ENCODE measurements around the gene NDFIP1.
"Not testable (repeated sequence)": the region's sequence is repeated elsewhere in the genome, so short reads cannot be mapped to it uniquely, and the experiment has no call there.

Gene NDFIP1

DNA sequence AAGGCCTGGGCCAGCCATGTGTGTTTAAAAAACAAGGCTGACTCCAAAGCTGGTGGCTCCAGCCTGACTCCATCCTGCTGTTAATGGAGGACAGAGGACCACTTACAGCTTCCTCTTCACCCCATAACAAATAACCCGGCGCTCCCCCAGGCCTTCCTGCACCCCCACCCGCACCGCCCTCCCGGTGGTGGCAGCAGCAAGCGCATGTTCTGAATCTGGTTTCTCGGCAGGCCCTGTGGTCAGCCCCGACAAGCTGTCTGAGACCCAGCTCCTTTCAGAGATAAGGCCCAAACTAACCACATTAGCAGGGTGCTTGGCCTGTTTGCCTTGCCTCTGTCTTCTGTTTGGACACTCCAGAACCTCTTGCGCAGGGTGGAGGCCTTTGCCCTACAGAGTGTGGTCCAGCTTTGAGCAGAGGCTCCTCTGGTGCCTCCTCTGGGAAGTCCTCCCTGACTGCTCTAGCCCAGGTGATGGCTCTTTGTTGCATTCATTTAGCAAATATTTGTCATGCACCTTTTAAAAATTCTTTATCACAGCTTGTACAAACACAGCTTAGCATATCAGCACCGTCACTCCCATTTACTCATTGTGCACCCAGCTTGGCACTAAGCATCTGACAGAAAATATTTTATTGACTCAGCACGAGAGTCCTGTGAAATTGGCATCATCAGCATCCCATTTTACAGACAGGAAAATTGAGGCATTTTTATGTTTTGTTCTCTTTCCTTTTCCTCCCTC, 78.4 kb downstream of the NDFIP1 start:
- no peak for DNase-seq (ENCODE audit: low read depth, low spot score)

DNA sequence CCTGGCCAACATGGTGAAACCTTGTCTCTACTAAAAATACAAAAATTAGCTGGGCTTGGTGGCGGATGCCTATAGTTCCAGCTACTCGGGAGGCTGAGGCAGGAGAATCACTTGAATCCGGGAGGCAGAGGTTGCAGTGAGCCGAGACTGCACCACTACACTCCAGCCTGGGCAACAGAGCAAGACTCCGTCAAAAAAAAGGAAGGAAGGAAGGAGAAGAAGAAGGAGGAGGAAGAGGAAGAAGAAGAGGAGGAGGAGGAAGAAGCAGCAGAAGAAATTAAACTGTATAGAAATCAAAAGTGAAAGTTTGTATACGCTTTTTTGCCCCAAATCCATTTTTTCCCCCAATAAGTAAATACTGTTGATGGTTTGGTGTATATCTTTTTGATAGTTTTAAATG, 80.1 kb downstream of the NDFIP1 start:
- not testable (repeated sequence) for DNase-seq (ENCODE audit: low read depth, low spot score)

DNA sequence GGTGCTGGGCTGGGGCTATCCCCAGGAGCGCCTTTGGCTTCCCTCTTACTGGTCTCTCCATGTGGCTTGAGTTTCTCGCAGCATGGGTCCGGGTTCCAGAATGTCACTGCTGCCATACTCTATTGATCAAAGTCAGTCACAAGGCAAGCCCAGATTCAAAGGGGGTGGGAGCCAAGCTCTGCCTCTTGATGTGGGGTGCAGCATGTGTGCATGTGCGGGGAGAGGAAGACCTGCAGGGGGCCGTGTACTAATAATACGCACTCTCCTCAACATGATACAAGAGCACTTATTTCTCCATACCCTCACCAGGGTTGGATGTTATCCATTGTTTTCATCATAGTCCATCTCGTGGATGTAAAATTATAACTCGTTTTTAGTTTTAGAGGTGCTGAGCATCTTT, 81.2 kb downstream of the NDFIP1 start:
- DNase-seq (ENCODE audit: low read depth, low spot score), result no peak

DNA sequence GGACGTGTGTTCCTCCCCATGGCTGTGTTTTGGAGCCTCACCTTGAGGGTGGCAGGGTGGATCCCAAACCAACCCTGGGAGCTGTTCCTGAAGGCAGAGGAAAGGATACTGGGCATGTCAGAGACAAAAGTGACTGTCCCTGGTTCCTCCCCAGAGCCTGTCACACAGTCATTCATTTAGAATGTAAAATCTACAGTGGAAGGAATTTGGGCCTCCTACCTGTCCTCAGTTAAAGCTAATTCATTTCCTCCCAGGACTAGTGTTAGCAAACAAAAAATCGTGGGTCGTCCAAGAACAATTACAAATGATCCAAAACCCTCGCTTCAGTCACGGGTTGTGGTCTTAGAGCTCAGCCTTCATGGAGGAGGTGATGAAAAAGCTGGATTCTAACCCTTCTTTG, 83.2 kb downstream of the NDFIP1 start:
- DNase-seq (ENCODE audit: low read depth, low spot score), result no peak

- DNase-seq (ENCODE audit: low read depth, low spot score), result no peak
These were observed 83.9 kb downstream of the NDFIP1 start for GRCh38 chr5:142192286-142193113.

GRCh38 chr5:142193114-142193428, 84.5 kb downstream of the NDFIP1 start:
- DNase-seq (ENCODE audit: low read depth, low spot score), result no peak

DNA sequence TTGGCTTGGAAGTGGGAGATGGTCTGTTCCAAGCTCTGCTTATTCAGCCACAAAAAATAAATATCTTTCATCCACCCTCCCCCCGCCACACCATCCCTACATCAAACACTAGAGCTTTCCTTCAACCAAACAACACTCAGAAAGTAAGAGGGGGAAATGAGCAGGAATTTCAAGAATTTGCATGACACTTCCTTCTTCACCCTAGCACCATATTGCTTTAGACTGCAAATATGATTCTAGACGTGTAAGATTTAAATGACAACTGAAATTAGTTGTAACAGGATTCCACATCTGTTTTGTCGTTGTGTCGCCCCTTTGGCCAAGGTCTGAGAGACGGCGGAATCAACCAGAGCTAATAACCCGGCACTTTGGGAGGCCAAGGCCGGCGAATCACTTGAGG, 88.5 kb downstream of the NDFIP1 start:
- no peak for DNase-seq (ENCODE audit: low read depth, low spot score)

DNA sequence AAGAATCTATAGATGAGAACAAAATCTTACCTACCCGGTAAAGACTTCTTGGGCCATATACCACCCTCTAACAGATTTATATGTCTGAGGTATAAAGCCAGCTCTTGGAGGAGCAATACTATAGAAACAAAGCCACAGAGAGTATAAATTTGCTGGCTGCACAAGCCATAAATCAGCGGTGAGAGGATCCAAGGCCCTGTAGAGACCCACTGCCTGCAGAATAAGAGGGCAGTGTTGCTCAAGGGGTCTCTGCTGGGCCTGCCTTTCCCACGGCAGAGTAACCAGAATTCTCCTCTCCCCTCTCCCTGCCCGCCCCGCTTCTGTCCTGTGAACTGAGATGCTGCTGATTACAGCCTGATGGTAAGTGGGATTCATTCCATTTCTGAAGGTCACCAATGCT, 89.2 kb downstream of the NDFIP1 start:
- DNase-seq (ENCODE audit: low read depth, low spot score), result no peak

- no peak for DNase-seq (ENCODE audit: low read depth, low spot score)
These were observed 90.8 kb downstream of the NDFIP1 start for GRCh38 chr5:142199388-142199787.

GRCh38 chr5:142200387-142200786, 91.8 kb downstream of the NDFIP1 start:
- no peak for DNase-seq (ENCODE audit: low read depth, low spot score)

GRCh38 chr5:142201471-142201887, 92.9 kb downstream of the NDFIP1 start:
- peak; percentile 53 for DNase-seq (ENCODE audit: low read depth, low spot score)

DNA sequence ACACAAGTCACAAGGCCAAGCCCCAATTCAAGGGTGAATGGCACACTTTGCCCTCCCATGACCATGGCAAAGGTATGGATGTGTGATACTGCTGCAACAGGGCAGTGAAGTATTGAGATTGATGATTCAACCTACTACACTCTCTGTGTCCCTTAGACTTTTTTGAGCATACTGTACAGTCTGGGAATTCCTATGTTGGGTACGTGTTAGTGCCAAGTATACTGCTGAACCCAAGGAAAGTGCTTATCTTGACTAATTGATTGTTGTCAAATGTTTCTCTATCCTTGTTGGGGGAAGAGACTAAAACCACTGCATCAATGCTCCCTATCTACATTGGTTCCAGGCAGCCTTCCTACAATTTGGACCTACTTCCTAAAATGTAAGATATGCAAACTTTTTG, 93.7 kb downstream of the NDFIP1 start:
- no peak for DNase-seq (ENCODE audit: low read depth, low spot score)
